OCI-M2 (cell line): ENCODE data around the gene ARPC2.

Experiments
- DNase-seq: peaks from one replicate; lab custom pipeline; 2025; ENCODE audit not compliant: unreplicated experiment; lab: John Stamatoyannopoulos, UW

ARPC2 gene

GRCh38 chr2:218216336-218216673 lies 684 bp upstream of the ARPC2 start:
- no peak for DNase-seq

GRCh38 chr2:218217360-218218267 lies 625 bp downstream of the ARPC2 start:
- no peak for DNase-seq

- DNase-seq = no peak
Observed at GRCh38 chr2:218218268-218219185, 1.5 kb downstream of the ARPC2 start.

- DNase-seq = no peak
Observed at GRCh38 chr2:218219934-218220333, 2.9 kb downstream of the ARPC2 start.

GRCh38 chr2:218221000-218221399 lies 4.0 kb downstream of the ARPC2 start:
- DNase-seq = no peak

GRCh38 chr2:218223046-218223445 lies 6.1 kb downstream of the ARPC2 start:
- DNase-seq = no peak

GRCh38 chr2:218224186-218224585 lies 7.2 kb downstream of the ARPC2 start:
- no peak for DNase-seq

- no peak for DNase-seq
Observed at GRCh38 chr2:218226903-218227302, 9.9 kb downstream of the ARPC2 start.

GRCh38 chr2:218228366-218229090 lies 11.5 kb downstream of the ARPC2 start:
- no peak for DNase-seq

- DNase-seq = no peak
Observed at GRCh38 chr2:218229239-218229638, 12.2 kb downstream of the ARPC2 start.

GRCh38 chr2:218229851-218230250 lies 12.9 kb downstream of the ARPC2 start:
- no peak for DNase-seq

- no peak for DNase-seq
Observed at GRCh38 chr2:218230882-218231281, 13.9 kb downstream of the ARPC2 start.

- no peak for DNase-seq
Observed at GRCh38 chr2:218233543-218233942, 16.6 kb downstream of the ARPC2 start.

- no peak for DNase-seq
Observed at GRCh38 chr2:218234521-218234920, 17.5 kb downstream of the ARPC2 start.

- no peak for DNase-seq
Observed at GRCh38 chr2:218235017-218235416, 18.0 kb downstream of the ARPC2 start.

- DNase-seq = no peak
Observed at GRCh38 chr2:218236829-218237228, 19.8 kb downstream of the ARPC2 start.

- DNase-seq = no peak
Observed at GRCh38 chr2:218238887-218239286, 21.9 kb downstream of the ARPC2 start.

GRCh38 chr2:218244204-218244603 lies 27.2 kb downstream of the ARPC2 start:
- DNase-seq = no peak

GRCh38 chr2:218244665-218245064 lies 27.7 kb downstream of the ARPC2 start:
- no peak for DNase-seq

GRCh38 chr2:218245214-218245613 lies 28.2 kb downstream of the ARPC2 start:
- no peak for DNase-seq

GRCh38 chr2:218249691-218250090 lies 32.7 kb downstream of the ARPC2 start:
- no peak for DNase-seq
